Activated T-helper 9 cell treated with anti-CD3 and anti-CD28 coated beads, Interleukin-2, amount 50 U/mL, for 16 hours (primary cell): ENCODE results near the gene NIBAN1.

Experiments
- DNase-seq: peaks from one replicate; pipeline ENCODE4 v3.0.0-alpha.2; 2020; ENCODE audit warnings: low read depth

Gene NIBAN1

GRCh38 chr1:184945678-184946412 lies 28.5 kb downstream of the NIBAN1 start:
- DNase-seq: no peak

DNA sequence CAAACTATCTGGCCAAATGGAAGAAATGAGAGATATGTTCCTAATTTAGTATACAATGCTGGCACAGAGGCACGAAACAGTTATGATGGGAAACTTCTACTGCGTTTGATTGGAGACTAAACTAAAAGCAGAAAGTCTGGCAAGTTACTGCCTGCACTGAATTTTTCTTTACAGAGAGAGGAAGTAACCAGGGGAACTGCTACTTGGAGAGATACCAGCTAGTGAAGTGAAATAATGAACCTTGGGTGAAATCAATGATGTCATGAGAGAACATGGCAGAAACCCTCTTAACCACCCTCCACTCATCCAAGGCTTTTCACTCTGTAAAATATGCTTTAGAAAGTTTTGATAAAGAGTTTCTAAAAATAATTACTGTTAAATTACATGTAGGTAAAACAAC lies 29.3 kb downstream of the NIBAN1 start:
- DNase-seq: no peak

DNA sequence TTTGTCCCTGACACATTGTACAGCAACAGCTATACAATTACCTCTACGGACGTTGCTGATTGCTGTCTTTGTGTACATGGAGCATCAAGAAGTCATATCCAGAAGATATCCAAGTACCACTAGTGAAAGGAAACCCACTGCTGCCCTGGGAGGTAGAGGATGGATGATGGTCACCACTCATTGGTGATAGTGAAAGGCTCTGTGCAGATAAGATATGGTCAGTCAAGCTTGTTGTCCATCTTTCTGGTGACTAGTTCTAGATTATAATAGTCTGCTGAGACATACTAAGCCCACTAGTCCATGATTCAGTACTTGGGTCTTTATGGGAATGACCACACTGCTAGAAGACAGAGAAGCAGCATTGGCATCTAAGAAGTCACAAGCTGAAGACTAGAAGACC lies 30.3 kb downstream of the NIBAN1 start:
- DNase-seq: no peak

GRCh38 chr1:184941735-184942134 lies 32.6 kb downstream of the NIBAN1 start:
- no peak for DNase-seq

DNA sequence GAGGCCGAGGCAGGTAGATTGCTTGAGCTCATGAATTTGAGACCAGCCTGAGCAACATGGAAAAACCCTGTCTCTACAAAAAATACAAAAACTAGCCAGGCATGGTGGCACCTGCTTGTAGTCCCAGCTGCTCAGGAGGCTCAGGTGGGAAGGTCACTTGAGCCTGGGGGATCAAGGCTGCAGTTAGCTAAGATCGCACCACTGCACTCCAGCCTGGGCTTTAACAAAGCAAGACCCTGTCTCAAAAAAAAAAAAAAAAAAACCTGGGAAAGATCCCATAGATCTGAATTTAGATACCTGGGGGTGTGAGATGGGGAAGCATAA lies 32.9 kb downstream of the NIBAN1 start:
- DNase-seq: no peak

GRCh38 chr1:184940694-184941409 lies 33.5 kb downstream of the NIBAN1 start:
- DNase-seq: no peak

DNA sequence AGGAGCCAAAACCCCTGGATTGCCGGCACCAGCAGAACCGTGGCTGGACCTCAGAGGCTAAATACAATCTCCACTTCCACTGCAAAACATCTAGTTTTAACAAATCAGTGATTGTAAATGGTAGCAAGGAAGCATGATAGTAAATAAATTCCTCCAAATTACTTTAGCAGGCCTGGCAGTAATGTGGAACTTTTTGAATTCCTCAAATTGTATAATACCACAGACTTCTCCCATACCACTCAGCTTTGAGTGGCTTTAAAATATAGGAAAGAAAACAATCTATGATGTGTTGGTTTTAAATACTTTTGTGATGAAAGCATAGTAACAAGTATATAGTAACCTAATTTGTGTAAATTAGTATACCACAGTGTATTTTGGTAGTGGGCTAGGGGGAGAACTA lies 34.1 kb downstream of the NIBAN1 start:
- no peak for DNase-seq

GRCh38 chr1:184937729-184938128 lies 36.6 kb downstream of the NIBAN1 start:
- DNase-seq: no peak

DNA sequence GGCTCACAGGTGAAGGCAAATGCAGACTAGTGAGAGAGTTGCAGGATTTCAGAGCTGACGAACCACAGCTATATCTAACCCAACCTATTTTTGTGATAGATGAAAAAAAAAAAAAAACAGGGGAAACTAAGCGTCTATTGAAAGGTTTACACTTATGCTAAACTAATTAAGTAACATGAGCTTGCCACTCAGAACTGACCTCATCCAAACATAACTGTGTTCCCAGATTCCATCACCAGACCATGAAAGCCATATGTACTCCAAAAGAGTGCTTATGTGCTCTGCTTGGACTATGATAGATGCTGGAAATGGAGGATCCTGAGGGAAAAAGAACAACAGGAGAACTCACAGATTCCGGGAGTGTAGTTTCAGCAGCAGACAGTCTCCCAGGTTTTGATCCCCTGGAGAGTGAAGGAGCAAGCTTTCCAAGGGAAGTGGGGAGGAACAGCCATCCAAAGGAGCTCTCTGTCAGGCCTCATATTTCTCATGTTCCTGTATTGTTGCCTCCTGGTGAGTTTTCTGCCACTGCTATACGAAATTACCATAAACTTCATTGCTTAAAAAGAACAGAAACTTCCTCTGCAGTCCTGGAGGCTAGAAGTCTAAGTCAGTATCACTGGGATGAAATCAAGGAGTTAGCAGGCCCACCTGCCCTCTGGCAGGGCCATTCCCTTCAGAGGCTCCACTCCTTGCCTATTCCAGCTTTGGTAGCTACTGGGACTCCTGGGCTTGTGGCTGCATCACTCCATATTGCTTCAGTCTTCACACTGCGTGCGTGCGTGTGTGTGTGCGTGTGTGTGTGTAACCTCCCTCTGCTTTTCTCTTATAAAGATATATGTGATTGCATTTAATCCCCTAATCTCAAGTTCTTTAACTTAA lies 38.1 kb downstream of the NIBAN1 start:
- DNase-seq: no peak

DNA sequence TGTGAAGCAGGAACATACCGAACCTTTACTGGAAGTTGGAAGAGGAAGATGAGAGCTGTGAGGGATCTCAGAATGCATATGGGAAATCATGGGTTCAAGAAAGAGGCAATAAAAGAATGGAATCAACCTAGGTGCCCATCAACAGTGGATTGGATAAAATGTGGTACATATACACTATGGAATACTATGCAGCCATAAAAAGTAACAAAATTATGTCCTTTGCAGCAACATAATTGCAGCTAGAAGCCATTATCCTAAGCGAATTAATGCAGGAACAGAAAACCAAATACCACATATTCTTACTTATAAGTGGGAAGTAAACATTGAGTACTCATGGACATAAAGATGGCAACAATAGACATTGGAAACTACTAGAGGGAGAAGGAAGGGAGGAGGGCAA lies 40.4 kb downstream of the NIBAN1 start:
- no peak for DNase-seq

- no peak for DNase-seq
Observed at GRCh38 chr1:184932319-184932718, 42.0 kb downstream of the NIBAN1 start.

GRCh38 chr1:184931566-184931965 lies 42.7 kb downstream of the NIBAN1 start:
- DNase-seq: no peak

- no peak for DNase-seq
Observed at GRCh38 chr1:184930645-184931044, 43.7 kb downstream of the NIBAN1 start.

DNA sequence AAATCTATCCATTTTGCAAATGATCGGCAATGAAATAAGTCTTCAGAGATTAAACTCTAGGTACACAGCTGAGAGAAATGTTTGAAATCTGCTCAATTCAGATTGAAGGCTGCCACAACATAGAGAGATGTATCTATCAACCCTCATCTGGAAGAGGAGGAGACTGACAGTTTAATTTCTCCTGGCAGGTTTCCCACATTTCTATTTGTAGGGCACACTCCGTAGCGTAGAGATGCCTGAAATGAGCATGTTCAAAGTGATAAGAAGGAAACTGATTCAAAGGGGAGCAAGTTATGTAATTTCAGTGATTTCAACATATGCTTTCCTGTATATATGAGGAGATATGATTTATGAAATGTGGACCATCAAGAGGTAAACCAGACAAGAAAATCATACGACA lies 44.1 kb downstream of the NIBAN1 start:
- DNase-seq: no peak

DNA sequence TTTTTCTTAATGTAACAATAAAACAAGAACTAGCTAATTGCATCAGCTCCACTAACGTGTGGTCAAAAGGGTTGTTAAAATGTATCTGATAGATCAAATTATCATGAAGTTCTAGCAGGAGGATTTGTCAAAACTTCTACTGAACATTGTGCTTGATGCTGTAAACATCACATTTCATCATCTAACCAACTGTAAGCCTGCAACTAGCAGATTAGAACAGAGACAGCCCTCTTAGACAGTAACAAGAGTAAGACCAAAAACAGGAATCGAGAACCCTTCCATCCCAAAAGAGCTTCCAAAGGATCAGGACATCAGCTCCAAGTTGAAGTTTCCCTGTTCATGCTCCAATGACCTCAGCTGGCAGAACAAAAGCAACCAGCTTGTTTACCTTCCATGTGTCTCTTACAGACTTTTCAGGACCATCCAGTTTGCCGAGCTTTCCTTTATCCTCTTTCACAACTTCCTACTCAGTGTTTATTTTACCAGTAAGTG lies 44.6 kb downstream of the NIBAN1 start:
- no peak for DNase-seq

- DNase-seq: no peak
Observed at GRCh38 chr1:184928394-184928793, 45.9 kb downstream of the NIBAN1 start.
